SW480 (cell line): ENCODE results near the gene SCGB1A1.
"Not testable (repeated sequence)": the region's sequence is repeated elsewhere in the genome, so short reads cannot be mapped to it uniquely, and the experiment has no call there.

Source experiments
- DNase-seq: peaks from one replicate; pipeline ENCODE4 v3.0.0-alpha.2; 2016; ENCODE audit warnings: low spot score

SCGB1A1 gene, protein sequence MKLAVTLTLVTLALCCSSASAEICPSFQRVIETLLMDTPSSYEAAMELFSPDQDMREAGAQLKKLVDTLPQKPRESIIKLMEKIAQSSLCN

DNA sequence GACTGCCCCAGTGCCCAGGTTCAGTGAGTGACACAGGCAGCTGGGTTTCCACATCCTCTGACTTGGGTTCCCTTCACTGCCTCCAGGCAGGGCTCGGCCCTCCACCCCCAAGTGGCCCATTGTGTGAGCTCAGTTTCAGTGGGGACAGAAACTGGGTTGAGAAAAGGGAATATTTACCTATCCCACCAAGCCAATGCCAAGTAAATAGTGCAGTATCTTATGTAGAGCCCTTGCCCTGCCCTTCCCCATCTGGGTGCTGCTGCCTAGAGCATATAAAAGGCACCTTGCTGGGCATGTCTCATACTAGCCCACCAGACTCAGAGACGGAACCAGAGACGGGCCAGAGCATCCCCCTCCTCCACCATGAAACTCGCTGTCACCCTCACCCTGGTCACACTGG lies at the start of gene SCGB1A1:
Gene SCGB1A1, plus strand, starts transcription at position 301 of the 400 bp plus-strand sequence. Its CDS starts 63 bp downstream, at position 364.
- no peak for DNase-seq

DNA sequence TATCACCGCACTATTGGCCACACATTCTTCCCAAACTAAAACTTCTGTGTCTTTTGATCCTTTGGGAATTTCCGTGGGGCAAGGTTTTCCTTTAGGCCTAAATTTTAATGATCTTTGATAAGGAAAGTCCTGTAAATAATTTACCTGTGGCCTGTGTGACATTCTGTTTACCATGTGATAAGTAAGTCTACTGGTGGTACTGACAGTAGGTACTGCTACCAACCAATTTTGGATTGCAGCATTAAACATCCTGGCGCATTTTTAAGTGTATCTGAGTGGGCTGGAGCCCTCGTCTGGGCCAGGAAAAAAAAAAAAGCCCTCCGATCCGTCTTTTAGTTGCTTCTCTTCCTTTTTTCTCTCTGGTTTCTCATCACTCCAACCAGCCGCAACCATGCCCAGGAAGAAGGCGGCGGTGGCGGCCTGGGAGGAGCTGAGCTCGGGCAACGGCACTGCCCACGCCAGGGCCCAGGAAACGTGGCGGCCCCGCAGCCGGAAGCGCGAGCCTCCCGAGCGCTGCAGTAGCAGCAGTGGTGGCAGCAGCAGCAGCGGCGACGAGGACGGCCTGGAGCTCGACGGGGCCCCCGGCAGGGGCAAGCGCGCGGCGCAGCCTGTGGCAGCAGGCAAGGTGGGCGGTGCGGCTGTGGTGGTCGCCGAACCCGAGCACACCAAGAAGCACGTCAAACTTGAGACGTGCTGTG lies 47.9 kb upstream of the SCGB1A1 start:
- DNase-seq = no peak

DNA sequence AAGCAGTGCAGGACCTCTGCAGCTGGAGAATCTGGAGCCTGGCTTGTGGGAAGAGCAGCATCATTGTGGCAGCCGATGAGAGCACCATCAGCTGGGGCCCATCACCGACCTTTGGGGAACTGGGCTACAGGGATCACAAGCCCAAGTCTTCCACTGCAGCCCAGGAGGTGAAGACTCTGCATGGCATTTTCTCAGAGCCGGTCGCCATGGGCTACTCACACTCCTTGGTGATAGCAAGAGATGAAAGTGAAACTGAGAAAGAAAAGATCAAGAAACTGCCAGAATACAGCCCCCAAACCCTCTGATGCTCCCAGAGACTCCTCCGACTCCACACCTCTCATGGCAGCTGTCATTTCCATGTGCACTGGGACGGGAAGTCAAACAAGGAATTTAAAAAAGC lies 46.0 kb upstream of the SCGB1A1 start:
- no peak for DNase-seq

DNA sequence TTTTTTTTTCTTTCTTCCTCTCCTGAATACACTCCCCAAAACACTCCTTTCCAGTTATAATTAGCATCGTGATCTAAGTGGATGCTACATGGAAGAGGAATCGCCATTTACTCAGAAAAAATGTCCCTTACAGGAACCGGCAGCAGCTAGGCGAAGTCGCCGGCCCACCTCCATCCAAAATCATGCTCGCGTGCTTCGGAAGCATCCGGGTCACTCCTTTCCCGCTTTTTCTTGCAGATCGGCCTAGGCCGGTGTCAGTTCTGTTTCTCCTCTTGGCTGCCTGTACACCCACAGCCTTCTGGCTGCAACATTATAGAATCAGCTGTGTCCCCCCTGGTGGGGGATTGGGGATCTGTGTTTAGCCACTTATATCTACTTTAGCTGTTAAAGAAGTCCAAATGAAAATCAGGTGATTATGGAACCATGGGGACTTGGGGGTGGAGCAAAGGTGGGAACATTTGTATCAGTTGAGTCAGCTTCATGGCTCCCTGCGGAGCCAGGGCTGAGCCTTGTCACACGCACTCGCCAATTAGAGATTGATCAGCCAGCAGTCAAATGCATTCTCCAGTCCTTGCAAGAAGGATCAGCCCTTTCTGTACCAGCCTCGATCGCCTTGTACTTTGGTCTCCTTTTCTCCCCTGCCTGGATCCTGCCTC lies 45.2 kb upstream of the SCGB1A1 start:
- no peak for DNase-seq

DNA sequence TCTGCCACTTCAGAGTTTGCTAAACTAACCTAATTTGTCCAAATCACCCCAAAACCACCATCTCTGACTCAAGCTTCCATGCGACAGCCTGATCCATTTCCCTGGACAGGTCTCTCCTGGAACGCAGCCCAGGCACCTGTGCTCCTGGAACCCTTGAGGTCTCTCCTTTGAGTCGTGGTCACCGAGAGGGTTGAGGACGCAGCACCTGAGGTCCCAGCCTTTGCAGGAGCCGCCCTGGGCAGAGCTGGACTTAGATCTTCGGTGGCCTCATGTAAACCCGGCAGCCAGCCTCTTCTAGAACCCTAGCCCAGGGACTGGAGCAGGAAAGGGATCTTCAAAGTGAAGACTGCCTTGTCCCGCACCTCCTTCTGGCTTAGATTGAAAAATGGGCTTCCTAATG lies 44.0 kb upstream of the SCGB1A1 start:
- no peak for DNase-seq

DNA sequence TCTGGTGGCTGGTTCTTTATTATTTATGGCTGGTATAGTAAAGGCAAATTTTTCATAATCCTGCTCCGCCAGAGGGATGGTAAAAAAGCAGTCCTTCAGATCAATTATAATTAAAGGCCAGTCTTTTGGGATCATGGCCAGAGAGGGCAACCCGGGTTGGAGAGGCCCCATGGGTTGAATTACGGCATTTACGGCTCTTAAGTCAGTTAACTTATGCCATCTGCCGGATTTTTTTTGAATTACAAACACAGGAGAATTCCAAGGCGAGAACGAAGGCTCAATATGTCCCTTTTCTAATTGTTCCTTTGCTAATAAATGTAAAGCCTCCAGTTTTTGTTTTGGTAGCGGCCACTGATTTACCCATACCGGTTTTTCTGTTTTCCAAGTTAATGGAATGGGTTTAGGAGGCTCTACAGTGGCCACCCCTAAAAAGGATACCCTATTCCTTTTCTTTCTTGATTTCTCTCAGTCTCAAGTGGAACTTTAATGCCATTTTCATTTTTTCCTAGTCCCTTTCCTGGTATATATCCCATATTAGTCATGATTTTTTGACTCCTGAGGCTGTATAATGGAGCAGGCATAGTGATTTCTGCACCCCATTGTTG lies 40.3 kb upstream of the SCGB1A1 start:
- peak; percentile 50 for DNase-seq

DNA sequence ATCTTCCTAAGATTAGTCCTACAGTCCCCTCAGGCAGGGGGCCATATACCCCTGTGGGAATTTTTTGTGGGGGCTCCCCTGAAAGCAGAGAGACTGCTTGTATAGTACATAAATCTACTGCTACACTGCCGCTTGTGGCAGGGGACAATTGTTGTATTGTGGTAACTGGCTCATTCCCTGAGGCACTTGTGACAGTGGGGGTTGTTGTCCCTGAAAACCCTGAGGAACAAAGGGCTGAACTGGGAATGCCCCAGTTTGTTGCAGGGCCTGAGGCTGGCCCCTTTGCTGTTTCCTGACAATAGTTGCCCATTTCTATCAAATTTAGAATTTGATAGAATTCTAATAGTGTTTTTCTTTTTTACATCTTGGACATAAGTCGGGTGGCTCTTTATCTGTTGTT lies 39.2 kb upstream of the SCGB1A1 start:
- not testable (repeated sequence) for DNase-seq

DNA sequence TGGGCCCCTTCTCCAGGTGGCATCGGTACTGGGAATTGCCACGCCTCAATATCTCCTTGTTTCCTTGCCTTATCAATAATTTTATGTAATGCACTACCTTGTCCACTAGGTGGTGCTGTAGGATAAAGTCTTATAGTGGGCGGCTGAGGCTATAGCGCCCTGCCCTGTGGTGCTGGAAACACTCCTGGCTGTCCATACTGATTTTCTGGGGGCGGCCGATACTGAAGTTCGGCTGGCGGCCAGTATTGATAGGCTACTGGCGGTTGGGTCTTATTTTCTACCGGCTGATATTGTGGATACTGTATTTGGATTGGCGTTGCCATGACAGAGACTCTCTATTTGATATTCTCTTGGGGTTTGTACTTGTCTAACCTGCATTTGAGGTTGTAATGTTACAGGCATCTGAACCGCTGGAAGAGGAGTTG lies 38.0 kb upstream of the SCGB1A1 start:
- DNase-seq = peak; percentile 77

DNA sequence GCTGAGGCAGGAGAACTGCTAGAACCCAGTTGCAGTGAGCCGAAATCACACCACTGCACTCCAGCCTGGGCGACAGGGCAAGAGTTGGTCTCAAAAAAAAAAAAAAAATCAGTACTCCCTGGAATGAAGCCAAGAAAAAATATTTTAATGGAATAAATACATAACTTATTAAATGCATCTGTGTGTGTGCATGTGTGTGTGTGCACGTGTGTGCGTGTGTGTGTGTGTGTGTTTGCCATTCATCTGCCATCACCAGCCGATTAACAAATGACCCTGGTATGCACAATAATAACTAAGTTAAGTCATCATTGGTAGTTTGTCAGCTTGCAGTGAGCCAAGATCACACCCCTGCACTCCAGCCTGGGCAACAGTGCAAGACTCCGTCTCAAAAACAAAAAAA lies 35.0 kb upstream of the SCGB1A1 start:
- DNase-seq = no peak

DNA sequence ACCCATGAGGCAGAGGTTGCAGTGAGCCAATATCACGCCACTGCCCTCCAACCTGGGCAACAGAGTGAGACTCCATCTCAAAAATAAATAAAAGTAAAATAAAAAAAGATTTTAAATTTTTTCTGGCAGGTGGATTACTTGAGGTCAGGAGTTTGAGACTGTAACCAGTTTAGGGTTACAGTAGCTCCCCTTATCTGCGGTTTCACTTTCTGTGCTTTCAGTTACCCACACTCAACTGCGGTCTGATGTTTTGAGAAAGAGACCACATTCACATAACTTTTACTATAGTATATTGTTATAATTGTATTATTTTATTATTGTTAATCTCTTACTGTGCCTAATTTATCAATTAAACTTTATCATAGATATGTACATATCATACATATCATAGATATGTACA lies 32.8 kb upstream of the SCGB1A1 start:
- not testable (repeated sequence) for DNase-seq

DNA sequence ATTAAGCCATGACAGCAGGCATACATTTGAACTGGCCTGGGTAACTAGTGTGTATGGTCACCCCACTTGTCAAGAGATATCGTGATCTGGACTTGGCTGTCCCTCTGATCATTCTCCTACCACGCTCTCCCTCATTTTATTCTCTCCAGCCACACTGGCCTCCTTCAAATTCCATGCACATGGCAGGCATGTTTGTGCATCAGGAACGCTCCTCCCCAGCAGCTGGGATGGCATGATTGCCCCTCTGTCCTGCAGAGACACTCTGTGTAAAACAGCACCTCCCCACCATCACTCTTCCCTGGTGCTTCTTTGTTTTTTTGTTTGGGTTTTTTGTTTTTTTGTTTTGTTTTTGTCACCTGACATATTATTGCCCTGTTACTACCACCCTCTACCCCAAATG lies 31.5 kb upstream of the SCGB1A1 start:
- DNase-seq = no peak

DNA sequence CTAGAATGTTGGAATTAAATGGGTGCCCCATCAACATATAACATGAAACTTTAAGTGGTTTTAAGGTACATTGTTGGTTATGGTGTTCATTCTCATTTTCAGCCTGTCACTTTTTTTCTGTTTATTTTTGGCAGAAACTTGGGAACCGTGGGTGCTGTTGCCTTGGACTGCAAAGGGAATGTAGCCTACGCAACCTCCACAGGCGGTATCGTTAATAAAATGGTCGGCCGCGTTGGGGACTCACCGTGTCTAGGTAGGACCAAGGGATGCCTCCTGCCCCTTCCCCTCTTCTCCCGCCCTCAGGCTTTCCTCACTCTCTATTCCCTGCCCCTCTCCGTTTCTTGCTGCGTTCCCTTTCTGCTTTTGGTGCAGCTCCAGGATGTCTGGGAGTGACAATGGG lies 29.8 kb upstream of the SCGB1A1 start:
- no peak for DNase-seq

DNA sequence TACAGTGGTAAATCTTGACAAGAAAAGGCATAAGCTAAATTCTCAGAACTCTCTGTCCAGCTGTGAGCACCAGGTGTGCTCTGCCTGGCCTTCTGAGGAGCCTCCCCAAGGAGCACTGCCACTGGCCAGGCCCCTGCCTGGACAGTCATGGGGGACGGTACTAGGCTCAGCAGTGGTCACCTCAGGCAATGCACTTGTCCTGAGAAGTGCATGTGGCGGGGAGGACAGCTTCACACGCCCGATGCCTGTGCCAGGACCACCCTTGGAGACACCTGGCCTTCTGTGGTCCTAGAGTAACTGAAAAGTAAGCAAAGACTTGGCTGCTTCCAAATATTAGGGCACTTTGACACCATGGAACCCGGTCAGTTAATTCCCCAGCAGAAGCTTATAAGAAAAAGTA lies 28.6 kb upstream of the SCGB1A1 start:
- no peak for DNase-seq

DNA sequence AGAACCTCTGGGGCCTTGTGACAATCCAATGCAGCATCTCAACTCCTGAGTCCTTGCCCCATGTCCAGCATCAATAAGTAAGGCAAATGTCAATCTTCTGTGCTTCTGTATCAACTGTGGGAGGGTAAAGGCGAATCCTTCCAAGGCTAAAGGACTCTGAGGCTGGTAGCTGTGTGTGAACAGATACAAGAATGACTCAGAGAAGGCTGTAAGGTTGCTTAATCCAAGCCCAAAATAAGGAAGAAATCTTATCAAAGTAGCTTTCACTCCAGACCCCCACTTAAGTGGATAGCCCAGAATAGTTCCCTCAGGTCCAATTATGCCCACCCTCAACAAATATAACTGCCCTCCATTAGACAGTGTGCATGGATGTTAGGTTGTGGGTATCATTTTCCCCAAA lies 28.1 kb upstream of the SCGB1A1 start:
- DNase-seq = no peak

DNA sequence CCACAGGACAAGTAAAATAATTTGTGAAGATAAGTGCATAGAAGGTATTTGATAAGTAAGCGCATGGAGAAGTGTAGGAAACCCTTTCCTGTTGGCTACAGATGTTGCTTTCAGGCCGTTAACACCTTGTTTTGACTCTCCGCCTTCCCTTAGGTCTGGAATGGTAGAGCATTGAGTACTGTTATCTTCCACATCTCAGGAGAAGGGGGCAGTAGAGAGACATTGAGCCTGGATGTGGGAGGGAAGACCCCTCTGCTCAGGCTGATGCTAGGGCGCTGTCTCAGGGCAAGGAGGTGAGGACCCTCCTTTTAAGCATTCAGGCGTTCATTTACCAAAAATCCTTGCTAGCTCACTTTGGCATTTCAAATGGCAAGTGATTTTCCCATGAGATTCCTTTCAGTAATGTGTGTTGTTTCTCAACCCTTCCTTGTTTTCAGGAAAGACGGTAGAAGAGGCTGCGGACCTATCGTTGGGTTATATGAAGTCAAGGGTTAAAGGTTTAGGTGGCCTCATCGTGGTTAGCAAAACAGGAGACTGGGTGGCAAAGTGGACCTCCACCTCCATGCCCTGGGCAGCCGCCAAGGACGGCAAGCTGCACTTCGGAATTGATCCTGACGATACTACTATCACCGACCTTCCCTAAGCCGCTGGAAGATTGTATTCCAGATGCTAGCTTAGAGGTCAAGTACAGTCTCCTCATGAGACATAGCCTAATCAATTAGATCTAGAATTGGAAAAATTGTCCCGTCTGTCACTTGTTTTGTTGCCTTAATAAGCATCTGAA lies 27.0 kb upstream of the SCGB1A1 start:
- no peak for DNase-seq

DNA sequence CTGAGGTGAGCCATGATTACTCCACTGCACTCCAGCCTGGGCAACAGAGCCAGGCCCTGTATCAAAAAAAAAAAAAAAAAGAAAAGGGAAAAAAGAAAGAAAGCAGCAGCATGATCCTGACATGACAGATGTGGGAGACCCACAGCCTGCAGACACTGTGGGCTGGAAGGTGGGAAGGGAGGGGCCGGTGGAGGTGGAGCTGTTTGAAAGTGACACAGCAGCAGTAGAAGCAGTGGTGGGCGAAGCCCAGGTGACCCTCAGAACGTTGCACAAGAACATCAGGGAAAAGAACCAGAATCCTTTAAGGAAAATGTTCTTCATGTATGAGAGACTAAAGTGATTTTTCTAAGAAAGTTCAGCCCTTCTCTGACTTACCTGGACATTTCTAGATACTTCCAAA lies 26.3 kb upstream of the SCGB1A1 start:
- DNase-seq = no peak

DNA sequence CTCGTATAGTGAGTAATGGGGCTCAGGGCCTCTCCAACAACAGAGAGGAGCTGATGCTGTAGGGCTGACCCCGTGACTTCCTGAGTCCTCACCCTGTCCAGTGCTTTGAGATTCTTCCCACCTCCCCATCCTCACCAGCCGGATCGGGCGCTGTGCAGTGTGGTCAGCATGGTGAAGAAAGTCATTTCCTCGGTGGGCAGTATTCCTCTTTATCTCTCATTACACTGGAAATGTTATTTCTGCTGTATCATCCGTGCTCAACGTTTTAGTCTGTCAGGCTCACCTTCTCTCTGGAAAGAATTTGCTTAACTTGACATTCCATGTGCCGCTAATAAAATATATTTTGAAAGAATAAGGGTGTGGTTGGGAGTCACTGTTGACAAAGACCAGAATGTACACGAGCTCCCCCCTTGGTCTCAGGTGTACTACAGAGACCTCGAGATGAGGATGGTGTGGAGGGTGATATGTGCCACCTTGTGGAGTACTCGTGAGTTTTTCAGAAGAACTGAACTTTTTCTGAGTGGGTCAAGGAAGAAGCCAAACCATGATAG lies 25.7 kb upstream of the SCGB1A1 start:
- DNase-seq = peak; percentile 72

DNA sequence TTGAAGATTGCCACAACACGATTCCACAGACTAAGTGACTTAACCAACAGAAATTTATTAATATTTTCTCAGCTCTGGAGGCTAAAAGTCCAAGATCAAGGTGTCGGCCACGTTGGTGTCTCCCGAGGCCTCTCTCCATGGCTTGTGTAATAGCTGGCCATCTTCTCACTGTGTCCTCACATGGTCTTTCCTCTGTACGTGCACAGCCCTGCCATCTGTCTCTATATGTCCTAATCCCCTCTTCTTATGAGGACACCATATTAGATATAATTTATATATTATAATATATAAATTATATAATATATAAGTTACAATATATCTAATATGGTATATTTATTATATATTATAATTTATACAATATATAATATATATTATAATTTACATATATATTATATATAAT lies 25.1 kb upstream of the SCGB1A1 start:
- no peak for DNase-seq

DNA sequence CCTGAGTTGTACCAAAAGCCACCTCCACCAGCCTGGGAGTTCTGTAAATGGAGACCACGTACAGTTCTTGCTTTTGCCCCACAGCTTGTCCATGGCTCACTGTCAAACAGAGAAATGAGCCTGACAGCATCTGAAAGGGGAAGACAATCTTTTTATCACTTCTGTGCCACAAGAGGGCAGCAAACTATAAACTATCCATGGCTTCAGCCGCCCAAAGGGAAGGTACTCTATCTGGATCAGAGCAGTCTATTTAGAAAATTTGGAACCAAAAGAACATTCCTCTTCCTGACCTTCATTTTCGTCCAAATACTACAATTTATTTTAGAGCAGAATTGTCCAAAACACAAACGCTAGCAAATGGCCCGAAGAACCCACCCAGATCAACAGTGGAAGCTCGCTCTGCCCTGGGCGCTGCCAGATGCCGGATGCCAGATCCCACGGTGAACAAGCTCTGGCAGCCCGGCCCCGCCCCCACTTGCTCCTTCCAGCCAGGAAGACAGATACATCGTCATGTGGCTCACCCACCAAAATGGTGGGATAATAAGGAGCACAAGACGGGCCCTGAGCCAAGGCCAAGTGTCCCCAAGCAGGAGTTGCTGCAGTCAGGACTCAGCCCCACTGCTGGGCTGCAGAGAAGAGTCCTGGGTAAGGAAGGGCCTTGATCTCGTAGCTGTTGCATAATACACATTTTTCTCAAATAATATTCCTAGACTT lies 23.9 kb upstream of the SCGB1A1 start:
- DNase-seq = peak; percentile 85

DNA sequence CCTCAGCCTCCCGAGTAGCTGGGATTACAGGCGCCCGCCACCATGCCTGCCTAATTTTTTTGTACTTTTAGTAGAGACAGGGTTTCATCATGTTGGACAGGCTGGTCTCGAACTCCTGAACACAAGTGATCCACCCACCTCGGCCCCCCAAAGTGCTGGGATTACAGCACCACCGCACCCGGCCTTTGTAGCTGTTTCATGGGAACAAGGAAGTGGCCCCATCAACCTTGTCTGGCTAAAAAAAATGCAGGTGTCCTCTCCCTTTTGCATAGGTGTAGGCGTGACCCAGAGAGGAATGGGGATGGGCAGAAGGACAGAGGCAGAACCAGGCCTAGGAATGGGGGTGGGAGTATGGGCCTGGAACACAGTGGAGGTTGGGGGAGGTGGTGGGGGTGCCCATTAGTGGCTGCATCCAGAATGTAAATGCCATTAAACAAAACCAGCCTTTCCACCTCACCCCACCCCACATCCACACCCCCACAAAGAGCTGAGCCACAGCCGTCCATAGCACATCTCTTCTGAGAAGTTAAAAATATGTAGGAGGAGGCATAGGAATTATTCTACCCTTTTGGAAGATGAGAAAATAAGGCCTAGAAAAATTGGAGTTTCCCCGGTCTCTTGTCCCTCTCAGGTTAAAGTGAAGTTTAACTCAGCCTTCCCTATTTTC lies 22.8 kb upstream of the SCGB1A1 start:
- DNase-seq = no peak
